DND-41 (cell line): ENCODE measurements around the gene DHRSX.
"Not testable (repeated sequence)": the region's sequence is repeated elsewhere in the genome, so short reads cannot be mapped to it uniquely, and the experiment has no call there.

Source experiments
- EZH2 ChIP-seq: IDR thresholded peaks from 3 replicates; pipeline ENCODE4 v1.6.1; 2012; ENCODE audit warnings: borderline replicate concordance, low read depth, mild to moderate bottlenecking, moderate library complexity, low read length, inconsistent platforms; ENCODE audit not compliant: severe bottlenecking
- TF ChIP-seq, protein P1 (sequence below): IDR thresholded peaks from 2 replicates; pipeline ENCODE4 v1.5.1; 2012; ENCODE audit warnings: borderline replicate concordance, low read length, moderate library complexity, mild to moderate bottlenecking; ENCODE audit not compliant: poor library complexity, severe bottlenecking; ENCODE audit errors: extremely low read depth

DNA sequence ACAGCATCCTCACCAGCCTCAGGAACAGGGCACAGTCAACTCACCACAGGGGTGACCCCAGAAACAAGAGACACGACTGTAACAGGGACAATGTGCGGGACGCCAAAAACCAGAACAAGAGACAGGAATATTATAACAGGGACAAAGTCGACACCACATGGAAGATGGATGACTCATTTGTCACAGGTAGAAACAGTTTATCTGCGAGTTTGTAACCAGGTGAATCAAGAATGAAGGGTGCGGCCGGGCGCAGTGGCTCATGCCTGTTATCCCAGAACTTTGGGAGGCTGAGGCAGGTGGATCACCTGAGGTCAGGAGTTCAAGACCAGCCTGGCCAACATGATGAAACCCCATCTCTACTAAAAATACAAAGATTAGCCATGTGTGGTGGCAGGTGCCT lies 44.7 kb downstream of the DHRSX start:
- TF ChIP-seq EZH2, result not testable (repeated sequence)
- TF ChIP-seq, protein P1, sequence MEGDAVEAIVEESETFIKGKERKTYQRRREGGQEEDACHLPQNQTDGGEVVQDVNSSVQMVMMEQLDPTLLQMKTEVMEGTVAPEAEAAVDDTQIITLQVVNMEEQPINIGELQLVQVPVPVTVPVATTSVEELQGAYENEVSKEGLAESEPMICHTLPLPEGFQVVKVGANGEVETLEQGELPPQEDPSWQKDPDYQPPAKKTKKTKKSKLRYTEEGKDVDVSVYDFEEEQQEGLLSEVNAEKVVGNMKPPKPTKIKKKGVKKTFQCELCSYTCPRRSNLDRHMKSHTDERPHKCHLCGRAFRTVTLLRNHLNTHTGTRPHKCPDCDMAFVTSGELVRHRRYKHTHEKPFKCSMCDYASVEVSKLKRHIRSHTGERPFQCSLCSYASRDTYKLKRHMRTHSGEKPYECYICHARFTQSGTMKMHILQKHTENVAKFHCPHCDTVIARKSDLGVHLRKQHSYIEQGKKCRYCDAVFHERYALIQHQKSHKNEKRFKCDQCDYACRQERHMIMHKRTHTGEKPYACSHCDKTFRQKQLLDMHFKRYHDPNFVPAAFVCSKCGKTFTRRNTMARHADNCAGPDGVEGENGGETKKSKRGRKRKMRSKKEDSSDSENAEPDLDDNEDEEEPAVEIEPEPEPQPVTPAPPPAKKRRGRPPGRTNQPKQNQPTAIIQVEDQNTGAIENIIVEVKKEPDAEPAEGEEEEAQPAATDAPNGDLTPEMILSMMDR, result not testable (repeated sequence)
